ENCODE results near the gene SLC10A7.

Gene SLC10A7

DNA sequence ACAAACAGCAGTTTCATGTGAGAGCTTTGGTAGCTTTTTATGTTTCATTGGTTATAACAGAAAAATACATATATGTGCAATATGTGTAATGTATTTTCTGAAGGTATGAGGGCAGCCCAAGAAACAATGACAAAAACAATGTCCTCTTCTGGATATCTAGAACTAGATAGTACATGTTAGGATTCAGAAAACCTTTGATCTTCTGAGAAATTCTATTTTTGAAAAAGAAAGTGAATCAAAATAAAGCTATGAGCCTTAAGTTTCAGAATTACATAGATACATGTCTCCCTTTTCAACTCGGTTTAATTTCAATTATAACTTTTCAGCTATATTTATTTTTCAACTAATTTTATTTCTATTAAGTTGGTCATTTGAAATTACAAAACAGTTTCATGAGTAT is 175.5 kb downstream of the SLC10A7 start:
- Histone ChIP-seq H3K9me3 (ENCODE audit: control insufficient read depth in 2 of 2, low read length in 2 of 2) (no peaks in the 10 kb centered on the region), H3K4me3 (ENCODE audit: low read length in 2 of 2) (no peak overlapping the region), H3K27me3 (ENCODE audit: control insufficient read depth in 2 of 2, insufficient read depth in 2 of 2, low read length in 2 of 2) (no peaks in the 10 kb centered on the region), H3K4me1 (ENCODE audit: control insufficient read depth in 2 of 2, insufficient read depth in 2 of 2, low read length in 2 of 2) (no peaks in the 10 kb centered on the region), H3K9ac (ENCODE audit: low read depth in 1 of 2, low read length in 2 of 2) (no peak overlapping the region), H3K36me3 (ENCODE audit: control insufficient read depth in 2 of 2, insufficient read depth in 2 of 2, low read length in 2 of 2) (no peaks in the 10 kb centered on the region), H3K27ac (ENCODE audit: low read depth in 2 of 2, low read length in 2 of 2) (no peak overlapping the region)

DNA sequence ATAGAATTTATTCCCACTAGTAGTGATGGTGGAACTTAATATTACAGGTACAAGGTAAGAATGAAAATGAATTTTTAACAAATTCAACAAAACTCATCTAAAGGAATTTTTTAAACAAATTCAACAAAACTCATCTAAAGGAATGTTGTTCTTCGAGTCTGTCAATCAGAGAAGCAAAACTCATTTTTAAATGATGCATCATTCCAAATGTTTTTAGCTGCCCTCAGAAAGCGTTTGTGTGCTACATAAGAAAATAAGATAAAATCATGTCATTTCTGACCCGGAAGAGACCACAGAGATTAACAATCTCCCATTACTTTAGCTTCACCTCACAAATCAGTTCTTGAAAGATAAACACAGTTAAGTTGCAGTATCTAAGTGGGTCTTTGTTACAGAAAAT is 178.0 kb downstream of the SLC10A7 start:
- no peaks in the 10 kb centered on the region for H3K9me3 ChIP-seq (ENCODE audit: control insufficient read depth in 2 of 2, low read length in 2 of 2)

GRCh38 chr4:146343199-146343598 is 178.5 kb downstream of the SLC10A7 start:
- Histone ChIP-seq H3K9ac (ENCODE audit: low read depth in 1 of 2, low read length in 2 of 2) (no peak overlapping the region), H3K4me1 (ENCODE audit: control insufficient read depth in 2 of 2, insufficient read depth in 2 of 2, low read length in 2 of 2) (no peaks in the 10 kb centered on the region), H3K27me3 (ENCODE audit: control insufficient read depth in 2 of 2, insufficient read depth in 2 of 2, low read length in 2 of 2) (no peaks in the 10 kb centered on the region), H3K4me3 (ENCODE audit: low read length in 2 of 2) (no peak overlapping the region), H3K36me3 (ENCODE audit: control insufficient read depth in 2 of 2, insufficient read depth in 2 of 2, low read length in 2 of 2) (no peaks in the 10 kb centered on the region), H3K9me3 (ENCODE audit: control insufficient read depth in 2 of 2, low read length in 2 of 2) (no peaks in the 10 kb centered on the region), H3K27ac (ENCODE audit: low read depth in 2 of 2, low read length in 2 of 2) (no peak overlapping the region)

More for the DNA sequence above, 178.0 kb downstream of the SLC10A7 start:
- Histone ChIP-seq H3K27ac (ENCODE audit: low read depth in 2 of 2, low read length in 2 of 2) (no peak overlapping the region), H3K4me3 (ENCODE audit: low read length in 2 of 2) (no peak overlapping the region), H3K36me3 (ENCODE audit: control insufficient read depth in 2 of 2, insufficient read depth in 2 of 2, low read length in 2 of 2) (no peaks in the 10 kb centered on the region), H3K27me3 (ENCODE audit: control insufficient read depth in 2 of 2, insufficient read depth in 2 of 2, low read length in 2 of 2) (no peaks in the 10 kb centered on the region), H3K9ac (ENCODE audit: low read depth in 1 of 2, low read length in 2 of 2) (no peak overlapping the region), H3K4me1 (ENCODE audit: control insufficient read depth in 2 of 2, insufficient read depth in 2 of 2, low read length in 2 of 2) (no peaks in the 10 kb centered on the region)

DNA sequence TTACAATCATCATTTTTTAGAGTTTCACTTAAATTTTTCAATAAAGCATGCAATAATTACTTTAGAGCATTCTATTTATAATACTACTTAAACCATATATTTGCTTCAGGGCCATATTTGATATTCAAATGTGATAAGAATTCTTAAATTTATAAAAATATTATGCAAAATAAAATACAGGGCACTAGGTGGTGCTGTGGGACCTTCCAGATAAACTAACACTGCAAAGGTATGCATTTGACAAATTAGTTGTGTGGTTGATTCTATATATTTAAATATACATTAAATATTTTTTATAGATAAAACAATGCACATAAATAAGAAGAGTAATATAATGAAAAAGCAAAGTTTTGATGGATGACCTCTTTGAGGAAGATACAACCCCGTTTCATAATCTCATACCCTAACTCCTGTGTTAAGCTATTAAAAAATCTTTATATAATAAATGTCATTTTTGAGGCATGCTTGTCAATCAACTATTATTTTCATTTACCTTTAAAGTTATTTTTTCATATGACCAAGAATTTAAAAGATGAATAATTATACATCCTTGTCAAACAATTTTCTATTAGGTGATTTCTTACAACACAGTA is 179.0 kb downstream of the SLC10A7 start:
- Histone ChIP-seq H3K27ac (ENCODE audit: low read depth in 2 of 2, low read length in 2 of 2) (no peak overlapping the region), H3K9ac (ENCODE audit: low read depth in 1 of 2, low read length in 2 of 2) (no peak overlapping the region), H3K36me3 (ENCODE audit: control insufficient read depth in 2 of 2, insufficient read depth in 2 of 2, low read length in 2 of 2) (no peaks in the 10 kb centered on the region), H3K9me3 (ENCODE audit: control insufficient read depth in 2 of 2, low read length in 2 of 2) (no peaks in the 10 kb centered on the region), H3K4me3 (ENCODE audit: low read length in 2 of 2) (no peak overlapping the region), H3K4me1 (ENCODE audit: control insufficient read depth in 2 of 2, insufficient read depth in 2 of 2, low read length in 2 of 2) (no peaks in the 10 kb centered on the region), H3K27me3 (ENCODE audit: control insufficient read depth in 2 of 2, insufficient read depth in 2 of 2, low read length in 2 of 2) (no peaks in the 10 kb centered on the region)

DNA sequence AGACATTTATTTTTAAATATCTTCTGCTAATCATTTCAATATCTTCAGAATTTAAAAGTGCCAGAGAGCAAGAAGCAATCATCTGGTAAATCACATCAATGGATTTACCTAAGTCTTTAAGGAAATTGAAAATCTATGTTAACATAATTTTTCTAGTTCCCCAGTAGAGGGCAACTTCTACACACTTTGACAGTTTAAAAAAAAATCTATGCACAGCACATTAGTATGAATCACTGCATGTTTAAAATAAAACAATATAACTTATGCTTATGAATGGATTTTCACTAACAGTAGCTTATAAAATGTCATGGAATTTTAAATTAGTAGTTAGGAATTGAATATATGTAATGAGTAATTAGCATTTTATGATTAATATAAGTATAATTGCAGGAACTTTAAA is 180.9 kb downstream of the SLC10A7 start:
- Histone ChIP-seq H3K4me3 (ENCODE audit: low read length in 2 of 2) (no peak overlapping the region), H3K27ac (ENCODE audit: low read depth in 2 of 2, low read length in 2 of 2) (no peak overlapping the region), H3K27me3 (ENCODE audit: control insufficient read depth in 2 of 2, insufficient read depth in 2 of 2, low read length in 2 of 2) (no peaks in the 10 kb centered on the region), H3K9ac (ENCODE audit: low read depth in 1 of 2, low read length in 2 of 2) (no peak overlapping the region), H3K36me3 (ENCODE audit: control insufficient read depth in 2 of 2, insufficient read depth in 2 of 2, low read length in 2 of 2) (no peaks in the 10 kb centered on the region), H3K9me3 (ENCODE audit: control insufficient read depth in 2 of 2, low read length in 2 of 2) (no peaks in the 10 kb centered on the region), H3K4me1 (ENCODE audit: control insufficient read depth in 2 of 2, insufficient read depth in 2 of 2, low read length in 2 of 2) (no peaks in the 10 kb centered on the region)

DNA sequence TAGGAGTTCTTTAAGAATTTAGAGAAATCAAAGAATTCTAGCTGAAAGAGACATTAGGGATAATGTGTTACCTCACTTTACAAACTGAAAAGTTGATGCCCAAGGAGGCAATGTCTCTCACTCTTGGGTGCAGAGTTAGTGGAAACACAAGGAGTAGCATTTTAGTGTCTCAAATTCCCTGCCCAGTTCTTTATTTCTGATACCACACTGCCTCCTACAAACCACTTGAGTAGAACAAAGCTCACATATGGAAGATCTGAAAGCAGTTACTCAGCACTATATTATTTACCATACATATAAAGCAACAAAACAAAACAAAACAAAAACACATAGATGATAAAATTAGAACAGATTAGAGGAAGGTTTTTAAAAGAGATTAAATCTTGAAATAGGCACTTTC is 183.2 kb downstream of the SLC10A7 start:
- no peak overlapping the region for H3K4me3 ChIP-seq (ENCODE audit: low read length in 2 of 2)
- H3K27ac ChIP-seq (ENCODE audit: low read depth in 2 of 2, low read length in 2 of 2) = no peak overlapping the region
- H3K36me3 ChIP-seq (ENCODE audit: control insufficient read depth in 2 of 2, insufficient read depth in 2 of 2, low read length in 2 of 2) = no peaks in the 10 kb centered on the region
- no peaks in the 10 kb centered on the region for H3K9me3 ChIP-seq (ENCODE audit: control insufficient read depth in 2 of 2, low read length in 2 of 2)
- no peak overlapping the region for H3K9ac ChIP-seq (ENCODE audit: low read depth in 1 of 2, low read length in 2 of 2)
- H3K4me1 ChIP-seq (ENCODE audit: control insufficient read depth in 2 of 2, insufficient read depth in 2 of 2, low read length in 2 of 2) = peaks cover 0 to 2% of the 10 kb centered on the region in 2 donors
- H3K27me3 ChIP-seq (ENCODE audit: control insufficient read depth in 2 of 2, insufficient read depth in 2 of 2, low read length in 2 of 2) = no peaks in the 10 kb centered on the region

DNA sequence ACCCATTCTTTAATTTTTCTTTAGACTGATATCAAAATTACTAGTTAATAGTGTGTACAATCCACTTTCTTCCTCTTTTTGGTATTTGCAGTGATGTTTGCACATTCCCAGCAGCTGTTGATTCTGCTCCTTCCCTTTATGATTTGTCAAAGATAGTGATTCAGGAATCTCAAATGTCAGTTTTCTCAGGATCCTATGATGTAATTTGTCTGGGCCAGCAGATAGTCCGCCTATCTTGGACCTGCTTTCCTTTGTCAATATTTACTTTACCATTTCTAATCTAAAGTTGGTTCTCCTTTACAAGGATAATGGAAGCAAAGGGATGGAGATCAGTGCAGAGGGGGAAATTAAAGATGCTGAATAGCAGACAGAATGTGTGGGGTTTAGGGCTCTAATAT is 185.3 kb downstream of the SLC10A7 start:
- Histone ChIP-seq H3K36me3 (ENCODE audit: control insufficient read depth in 2 of 2, insufficient read depth in 2 of 2, low read length in 2 of 2) (no peaks in the 10 kb centered on the region), H3K4me3 (ENCODE audit: low read length in 2 of 2) (no peak overlapping the region), H3K27me3 (ENCODE audit: control insufficient read depth in 2 of 2, insufficient read depth in 2 of 2, low read length in 2 of 2) (no peaks in the 10 kb centered on the region), H3K27ac (ENCODE audit: low read depth in 2 of 2, low read length in 2 of 2) (no peak overlapping the region), H3K9ac (ENCODE audit: low read depth in 1 of 2, low read length in 2 of 2) (no peak overlapping the region), H3K9me3 (ENCODE audit: control insufficient read depth in 2 of 2, low read length in 2 of 2) (no peaks in the 10 kb centered on the region), H3K4me1 (ENCODE audit: control insufficient read depth in 2 of 2, insufficient read depth in 2 of 2, low read length in 2 of 2) (peaks cover 0 to 3% of the 10 kb centered on the region in 2 donors)

GRCh38 chr4:146335763-146336409 is 185.9 kb downstream of the SLC10A7 start:
- Histone ChIP-seq H3K4me1 (ENCODE audit: control insufficient read depth in 2 of 2, insufficient read depth in 2 of 2, low read length in 2 of 2) (peaks cover 0 to 3% of the 10 kb centered on the region in 2 donors), H3K36me3 (ENCODE audit: control insufficient read depth in 2 of 2, insufficient read depth in 2 of 2, low read length in 2 of 2) (no peaks in the 10 kb centered on the region), H3K27ac (ENCODE audit: low read depth in 2 of 2, low read length in 2 of 2) (no peak overlapping the region), H3K9ac (ENCODE audit: low read depth in 1 of 2, low read length in 2 of 2) (no peak overlapping the region), H3K4me3 (ENCODE audit: low read length in 2 of 2) (no peak overlapping the region), H3K9me3 (ENCODE audit: control insufficient read depth in 2 of 2, low read length in 2 of 2) (no peaks in the 10 kb centered on the region), H3K27me3 (ENCODE audit: control insufficient read depth in 2 of 2, insufficient read depth in 2 of 2, low read length in 2 of 2) (no peaks in the 10 kb centered on the region)

DNA sequence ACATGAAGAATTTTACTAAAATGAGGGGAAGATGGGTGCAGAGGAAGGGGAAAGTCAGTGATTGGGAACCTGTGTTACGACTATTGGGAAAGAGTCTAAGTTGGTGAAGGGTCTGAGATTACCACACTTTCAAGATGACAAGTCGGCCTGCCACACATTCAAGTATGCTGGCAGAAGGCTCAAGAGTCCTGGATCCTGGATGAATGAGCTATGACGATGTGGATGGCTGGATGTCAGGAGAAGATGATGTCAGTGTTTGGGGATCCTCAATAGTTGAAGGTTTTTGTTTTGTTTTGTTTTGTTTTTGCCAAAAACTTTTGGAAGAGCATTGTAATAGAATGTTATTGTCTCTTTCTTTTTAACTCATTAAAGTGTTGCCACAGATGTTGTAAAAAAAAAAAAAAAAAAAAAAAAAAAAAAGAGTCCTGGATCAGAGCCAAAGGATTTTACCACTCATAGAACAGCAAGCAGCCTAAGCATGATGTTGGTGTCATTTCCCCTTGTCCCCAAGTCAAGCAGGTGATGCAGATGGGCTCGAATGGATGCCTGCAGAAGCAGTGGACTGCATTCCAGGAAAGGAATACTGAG is 186.8 kb downstream of the SLC10A7 start:
- H3K27ac ChIP-seq (ENCODE audit: low read depth in 2 of 2, low read length in 2 of 2) = no peak overlapping the region
- no peaks in the 10 kb centered on the region for H3K9me3 ChIP-seq (ENCODE audit: control insufficient read depth in 2 of 2, low read length in 2 of 2)
- H3K36me3 ChIP-seq (ENCODE audit: control insufficient read depth in 2 of 2, insufficient read depth in 2 of 2, low read length in 2 of 2) = no peaks in the 10 kb centered on the region
- no peak overlapping the region for H3K4me3 ChIP-seq (ENCODE audit: low read length in 2 of 2)
- H3K4me1 ChIP-seq (ENCODE audit: control insufficient read depth in 2 of 2, insufficient read depth in 2 of 2, low read length in 2 of 2) = peaks cover 0 to 3% of the 10 kb centered on the region in 2 donors
- no peaks in the 10 kb centered on the region for H3K27me3 ChIP-seq (ENCODE audit: control insufficient read depth in 2 of 2, insufficient read depth in 2 of 2, low read length in 2 of 2)
- H3K9ac ChIP-seq (ENCODE audit: low read depth in 1 of 2, low read length in 2 of 2) = no peak overlapping the region

DNA sequence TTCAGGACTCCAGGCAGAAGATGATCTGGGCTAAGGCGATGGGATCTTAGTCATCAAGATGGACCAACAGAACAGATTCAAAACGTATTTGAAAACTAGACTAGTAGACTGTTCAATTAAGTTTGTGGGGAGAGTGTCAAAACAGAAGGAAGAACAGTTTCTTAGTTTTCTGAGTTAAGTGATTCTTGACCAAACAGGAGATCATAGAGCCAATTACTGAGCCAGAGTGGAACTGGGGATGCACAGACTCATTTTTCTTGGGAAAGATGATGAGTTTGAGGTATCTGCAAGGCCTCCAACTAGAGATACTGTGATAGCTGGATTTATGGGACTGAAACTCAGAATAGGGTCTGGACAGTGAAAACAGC is 187.9 kb downstream of the SLC10A7 start:
- no peaks in the 10 kb centered on the region for H3K27me3 ChIP-seq (ENCODE audit: control insufficient read depth in 2 of 2, insufficient read depth in 2 of 2, low read length in 2 of 2)
- peak overlapping the region in 1 of 2 donors; percentile 16 for H3K4me3 ChIP-seq (ENCODE audit: low read length in 2 of 2)
- no peaks in the 10 kb centered on the region for H3K9me3 ChIP-seq (ENCODE audit: control insufficient read depth in 2 of 2, low read length in 2 of 2)
- H3K27ac ChIP-seq (ENCODE audit: low read depth in 2 of 2, low read length in 2 of 2) = no peak overlapping the region
- H3K36me3 ChIP-seq (ENCODE audit: control insufficient read depth in 2 of 2, insufficient read depth in 2 of 2, low read length in 2 of 2) = no peaks in the 10 kb centered on the region
- H3K9ac ChIP-seq (ENCODE audit: low read depth in 1 of 2, low read length in 2 of 2) = no peak overlapping the region
- H3K4me1 ChIP-seq (ENCODE audit: control insufficient read depth in 2 of 2, insufficient read depth in 2 of 2, low read length in 2 of 2) = peaks cover 0 to 3% of the 10 kb centered on the region in 2 donors
